Testis (tissue), 3 donors: ENCODE data around the gene RILPL2. TPM values are rescaled to one million over a fixed set of nuclear protein-coding genes. Genes with fewer than 3 reads are reported as not detected.
A peak's percentile ranks its signal among the peaks of the same experiment; 100 is the strongest.
"Not testable (repeated sequence)": the region's sequence is repeated elsewhere in the genome, so short reads cannot be mapped to it uniquely, and the experiment has no call there.

Experiments used
- DNase-seq: peaks from one replicate; pipeline ENCODE4 v3.0.0-alpha.2; 2019
- H3K27ac ChIP-seq, 2 donors: fragments of 200-600 bp; sonication (generic); one replicate each; pipeline ENCODE4 v1.5.1; 2019
- H3K27me3 ChIP-seq: fragments of 200-600 bp; sonication (generic); one replicate; pipeline ENCODE4 v1.5.1; 2019
- H3K36me3 ChIP-seq: fragments of 200-600 bp; sonication (generic); one replicate; pipeline ENCODE4 v1.5.1; 2017; ENCODE audit warnings: low read depth; ENCODE audit errors: missing control alignments
- H3K4me1 ChIP-seq: fragments of 200-600 bp; sonication (generic); one replicate; pipeline ENCODE4 v1.5.1; 2019
- H3K4me3 ChIP-seq, 2 donors: fragments of 200-600 bp; sonication (generic); one replicate each; pipeline ENCODE4 v1.5.1; 2017 to 2019
- H3K9me3 ChIP-seq: fragments of 200-600 bp; sonication (generic); one replicate; pipeline ENCODE4 v1.5.1; 2017
- POLR2A ChIP-seq: fragments of 450-650 bp; IDR thresholded peaks from one replicate; pipeline ENCODE4 v1.6.1; 2017; ENCODE audit warnings: antibody characterized with exemption, mild to moderate bottlenecking, moderate library complexity
- WGBS, 2 donors: methylation state at CpG; one replicate each; pipeline ENCODE4 v1.1.5; 2018; 5-methylcytosine and 5-hydroxymethylcytosine counted together
- intact Hi-C: fragments of 100-400 bp; cut with DNase I; formaldehyde crosslinking; loops from one replicate; pipeline ENCODE4 v1.15.1; 2023; ENCODE audit warnings: low total_unique reads
- polyA plus RNA-seq: library from polyadenylated mRNA; stranded (reverse); fragments of 350-450 nt; fragmentation: Illumina TruSeq; extraction: RNeasy Lipid Tissue Mini Kit (QIAGEN cat#74804); gene quantifications from one replicate; pipeline ENCODE4 v1.2.3, GENCODE V29; 2014; ENCODE audit warnings: low read depth, low replicate concordance; ENCODE audit not compliant: insufficient read depth
- total RNA-seq, 2 donors: library from RNA; depleted of rRNA; stranded (reverse); fragments of >200 nt; gene quantifications; one replicate each; pipeline ENCODE4 v1.2.3, GENCODE V29; 2016
- TF ChIP-seq, protein P1 (sequence below), 3 experiments: fragments of 450-650 bp in 2 of 3; fragments of 200-600 bp in 1 of 3; sonication (generic) in 1 of 3; IDR thresholded peaks; one replicate each; pipeline ENCODE4 v1.5.1; 2016 to 2019; ENCODE audit warnings: antibody characterized with exemption in 3 of 3, mild to moderate bottlenecking in 2 of 3, moderate library complexity in 1 of 3

Gene RILPL2
- total and polyA plus RNA-seq, 3 donors from 2014 or later: 2.2 to 3.6 (median 2.8) TPM

GRCh38 chr12:123468786-123469185 lies 32.3 kb upstream of the RILPL2 start:
- WGBS, 2 donors: 57 to 62% methylated on average over 1 of the region's 1 CpG
- DNase-seq: no peak
- intact Hi-C loops: no loop called here
- H3K27me3 ChIP-seq: no peaks in the 10 kb centered on the region
- peaks cover 9% of the 10 kb centered on the region for H3K4me1 ChIP-seq
- no peak overlapping the region for H3K4me3 ChIP-seq
- H3K36me3 ChIP-seq: no peaks in the 10 kb centered on the region
- H3K9me3 ChIP-seq: no peaks in the 10 kb centered on the region
- no peak overlapping the region for H3K27ac ChIP-seq
- TF ChIP-seq, protein P1, sequence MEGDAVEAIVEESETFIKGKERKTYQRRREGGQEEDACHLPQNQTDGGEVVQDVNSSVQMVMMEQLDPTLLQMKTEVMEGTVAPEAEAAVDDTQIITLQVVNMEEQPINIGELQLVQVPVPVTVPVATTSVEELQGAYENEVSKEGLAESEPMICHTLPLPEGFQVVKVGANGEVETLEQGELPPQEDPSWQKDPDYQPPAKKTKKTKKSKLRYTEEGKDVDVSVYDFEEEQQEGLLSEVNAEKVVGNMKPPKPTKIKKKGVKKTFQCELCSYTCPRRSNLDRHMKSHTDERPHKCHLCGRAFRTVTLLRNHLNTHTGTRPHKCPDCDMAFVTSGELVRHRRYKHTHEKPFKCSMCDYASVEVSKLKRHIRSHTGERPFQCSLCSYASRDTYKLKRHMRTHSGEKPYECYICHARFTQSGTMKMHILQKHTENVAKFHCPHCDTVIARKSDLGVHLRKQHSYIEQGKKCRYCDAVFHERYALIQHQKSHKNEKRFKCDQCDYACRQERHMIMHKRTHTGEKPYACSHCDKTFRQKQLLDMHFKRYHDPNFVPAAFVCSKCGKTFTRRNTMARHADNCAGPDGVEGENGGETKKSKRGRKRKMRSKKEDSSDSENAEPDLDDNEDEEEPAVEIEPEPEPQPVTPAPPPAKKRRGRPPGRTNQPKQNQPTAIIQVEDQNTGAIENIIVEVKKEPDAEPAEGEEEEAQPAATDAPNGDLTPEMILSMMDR (IDR thresholded peaks at IDR 0.05): no peak
- TF ChIP-seq POLR2A: no peak

- Histone ChIP-seq H3K9me3 (no peaks in the 10 kb centered on the region), H3K4me1 (peaks cover 10% of the 10 kb centered on the region), H3K36me3 (no peaks in the 10 kb centered on the region), H3K27ac (no peak overlapping the region), H3K4me3 (no peak overlapping the region), H3K27me3 (no peaks in the 10 kb centered on the region)
- WGBS, 2 donors: 83% methylated on average over 4 of the region's 4 CpGs
- intact Hi-C loops: no loop called here
- TF ChIP-seq, protein P1 (IDR thresholded peaks at IDR 0.05): no peak
- TF ChIP-seq POLR2A: no peak
- DNase-seq: no peak
Measured at GRCh38 chr12:123465084-123465483, 28.6 kb upstream of the RILPL2 start.

DNA sequence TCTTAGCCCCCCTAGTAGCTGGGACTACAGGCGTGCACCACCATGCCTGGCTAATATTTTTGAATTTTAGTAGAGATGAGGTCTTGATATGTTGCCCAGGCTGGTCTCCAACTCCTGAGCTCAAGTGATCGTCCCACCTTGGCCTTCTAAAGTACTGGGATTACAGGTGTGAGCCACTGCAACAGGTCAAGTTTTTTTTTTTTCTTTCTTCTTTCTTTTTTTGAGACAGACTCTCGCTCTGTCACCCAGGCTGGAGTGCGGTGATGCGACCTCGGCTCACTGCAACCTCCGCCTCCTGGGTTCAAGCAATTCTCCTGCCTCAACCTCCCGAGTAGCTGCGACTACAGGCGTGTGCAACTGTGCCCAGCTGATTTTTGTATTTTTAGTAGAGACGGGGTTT lies 26.7 kb upstream of the RILPL2 start:
- intact Hi-C loops, H3K27ac ChIP-seq, H3K36me3 ChIP-seq, H3K4me3 ChIP-seq, DNase-seq, H3K9me3 ChIP-seq, H3K27me3 ChIP-seq: not testable (repeated sequence)
- 92 to 96% methylated on average over 11 of the region's 11 CpGs for WGBS, 2 donors
- H3K4me1 ChIP-seq: peaks cover 23% of the 10 kb centered on the region

- Histone ChIP-seq H3K9me3 (no peaks in the 10 kb centered on the region), H3K27ac (peak within 1 kb of the TSS; percentile 98 to 100), H3K36me3 (no peaks in the 10 kb centered on the region), H3K4me1 (peaks cover 14% of the 10 kb centered on the region), H3K4me3 (peak within 1 kb of the TSS; percentile 77 to 94), H3K27me3 (no peaks in the 10 kb centered on the region)
- intact Hi-C loops: no loop called here
- 0 to 1% methylated on average over 42 to 48 of the region's 48 CpGs for WGBS, 2 donors
- DNase-seq: peak; percentile 87
- no peak for TF ChIP-seq POLR2A
- TF ChIP-seq, protein P1 (IDR thresholded peaks at IDR 0.05): no peak
Measured at GRCh38 chr12:123457980-123458779, 21.7 kb upstream of the RILPL2 start, which contains the start of gene SNRNP35. Gene SNRNP35 (plus strand): TSS chr12:123458139. CDS start chr12:123465541, 7,402 bp downstream.

DNA sequence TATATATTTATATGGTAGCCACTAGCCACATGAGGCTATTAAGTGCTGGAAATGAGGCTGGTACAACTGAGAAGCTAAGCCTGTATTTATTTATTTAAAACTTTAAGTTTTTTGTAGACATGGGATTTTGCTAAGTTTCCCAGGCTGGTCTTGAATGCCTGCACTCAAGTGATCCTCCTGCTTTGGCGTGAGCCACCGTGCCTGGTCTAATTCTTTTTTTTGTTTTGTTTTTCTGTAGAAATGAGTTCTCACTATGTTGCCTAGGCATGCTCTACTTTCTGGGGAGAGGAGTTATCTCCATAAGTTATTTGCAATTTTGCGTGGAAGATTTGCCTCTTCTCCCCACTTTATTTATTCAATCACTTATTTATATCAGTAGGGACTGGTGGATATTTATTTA lies 16.7 kb upstream of the RILPL2 start:
- Histone ChIP-seq H3K4me3 (no peak overlapping the region), H3K9me3 (no peaks in the 10 kb centered on the region), H3K36me3 (no peaks in the 10 kb centered on the region), H3K27ac (no peak overlapping the region), H3K27me3 (no peaks in the 10 kb centered on the region), H3K4me1 (no peaks in the 10 kb centered on the region)
- TF ChIP-seq, protein P1 (IDR thresholded peaks at IDR 0.05): no peak
- no peak for TF ChIP-seq POLR2A
- intact Hi-C loops: no loop called here
- no peak for DNase-seq
- 45 to 71% methylated on average over 3 of the region's 3 CpGs for WGBS, 2 donors

DNA sequence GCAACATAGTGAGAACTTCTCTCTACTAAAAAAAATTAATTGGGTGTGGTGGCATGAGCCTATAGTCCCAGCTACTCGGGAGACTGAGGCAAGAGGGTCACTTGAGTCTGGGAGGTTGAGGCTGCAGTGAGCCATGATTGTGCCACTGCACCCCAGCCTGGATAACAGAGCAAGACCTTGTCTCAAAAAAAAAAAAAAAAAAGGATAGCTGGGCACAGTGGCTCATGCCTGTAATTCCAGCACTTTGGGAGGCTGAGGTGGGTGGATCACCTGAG lies 15.7 kb upstream of the RILPL2 start:
- DNase-seq, H3K4me3 ChIP-seq, H3K27me3 ChIP-seq, H3K36me3 ChIP-seq, intact Hi-C loops, H3K4me1 ChIP-seq, H3K9me3 ChIP-seq, H3K27ac ChIP-seq: not testable (repeated sequence)
- 50 to 100% methylated on average over 1 of the region's 1 CpG for WGBS, 2 donors
